Measurements from ENCODE around the gene ZNF598.

Gene ZNF598

GRCh38 chr16:2032285-2033056, 22.9 kb upstream of the ZNF598 start:
- peak overlapping the region in 1 of 2 donors; percentile 53 for H3K4me3 ChIP-seq (replicated peaks in 1 of 2; ENCODE audit: low read depth in 2 of 2, low read length in 2 of 2)
- DNase-seq (ENCODE audit: low read depth in 2 of 2) = no peak
- TF ChIP-seq, protein P1, sequence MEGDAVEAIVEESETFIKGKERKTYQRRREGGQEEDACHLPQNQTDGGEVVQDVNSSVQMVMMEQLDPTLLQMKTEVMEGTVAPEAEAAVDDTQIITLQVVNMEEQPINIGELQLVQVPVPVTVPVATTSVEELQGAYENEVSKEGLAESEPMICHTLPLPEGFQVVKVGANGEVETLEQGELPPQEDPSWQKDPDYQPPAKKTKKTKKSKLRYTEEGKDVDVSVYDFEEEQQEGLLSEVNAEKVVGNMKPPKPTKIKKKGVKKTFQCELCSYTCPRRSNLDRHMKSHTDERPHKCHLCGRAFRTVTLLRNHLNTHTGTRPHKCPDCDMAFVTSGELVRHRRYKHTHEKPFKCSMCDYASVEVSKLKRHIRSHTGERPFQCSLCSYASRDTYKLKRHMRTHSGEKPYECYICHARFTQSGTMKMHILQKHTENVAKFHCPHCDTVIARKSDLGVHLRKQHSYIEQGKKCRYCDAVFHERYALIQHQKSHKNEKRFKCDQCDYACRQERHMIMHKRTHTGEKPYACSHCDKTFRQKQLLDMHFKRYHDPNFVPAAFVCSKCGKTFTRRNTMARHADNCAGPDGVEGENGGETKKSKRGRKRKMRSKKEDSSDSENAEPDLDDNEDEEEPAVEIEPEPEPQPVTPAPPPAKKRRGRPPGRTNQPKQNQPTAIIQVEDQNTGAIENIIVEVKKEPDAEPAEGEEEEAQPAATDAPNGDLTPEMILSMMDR (IDR thresholded peaks at IDR 0.05; ENCODE audit: low read depth, low read length) = no peak

DNA sequence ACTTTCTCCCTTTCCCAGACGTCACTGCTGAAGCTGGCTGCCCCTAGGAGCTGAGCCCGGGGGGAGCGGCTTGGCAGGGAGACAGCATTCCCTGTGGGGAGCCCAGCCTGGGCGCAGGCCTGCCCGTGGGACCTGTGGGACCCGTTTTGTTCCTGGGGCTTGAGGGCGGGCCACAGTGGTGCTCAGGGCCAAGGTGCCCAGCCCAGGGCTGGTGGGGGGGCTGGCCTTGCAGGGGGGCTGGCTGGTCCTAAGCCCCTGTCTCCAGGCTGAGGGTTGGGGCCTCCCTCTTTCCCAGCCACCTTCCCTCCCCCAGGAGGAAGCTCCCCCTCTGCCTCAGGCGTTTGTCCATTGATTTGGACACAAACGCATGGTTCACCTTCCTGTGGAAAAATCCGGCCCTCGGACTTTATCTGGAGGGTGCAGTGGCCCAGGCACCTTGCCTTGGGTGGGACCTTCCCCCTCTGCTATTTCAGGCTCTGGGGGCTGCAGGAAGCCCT, 21.5 kb upstream of the ZNF598 start:
- H3K4me3 ChIP-seq (replicated peaks in 1 of 2; ENCODE audit: low read depth in 2 of 2, low read length in 2 of 2) = no peak overlapping the region
- no peak for DNase-seq (ENCODE audit: low read depth in 2 of 2)
- TF ChIP-seq, protein P1 (IDR thresholded peaks at IDR 0.05; ENCODE audit: low read depth, low read length) = no peak

- TF ChIP-seq, protein P1 (IDR thresholded peaks at IDR 0.05; ENCODE audit: low read depth, low read length) = no peak
- no peak for DNase-seq (ENCODE audit: low read depth in 2 of 2)
- no peak overlapping the region for H3K4me3 ChIP-seq (replicated peaks in 1 of 2; ENCODE audit: low read depth in 2 of 2, low read length in 2 of 2)
Observed at GRCh38 chr16:2030036-2030435, 20.4 kb upstream of the ZNF598 start.

- no peak overlapping the region for H3K4me3 ChIP-seq (replicated peaks in 1 of 2; ENCODE audit: low read depth in 2 of 2, low read length in 2 of 2)
- TF ChIP-seq, protein P1 (IDR thresholded peaks at IDR 0.05; ENCODE audit: low read depth, low read length) = no peak
- DNase-seq (ENCODE audit: low read depth in 2 of 2) = no peak
Observed at GRCh38 chr16:2029350-2029749, 19.7 kb upstream of the ZNF598 start.

DNA sequence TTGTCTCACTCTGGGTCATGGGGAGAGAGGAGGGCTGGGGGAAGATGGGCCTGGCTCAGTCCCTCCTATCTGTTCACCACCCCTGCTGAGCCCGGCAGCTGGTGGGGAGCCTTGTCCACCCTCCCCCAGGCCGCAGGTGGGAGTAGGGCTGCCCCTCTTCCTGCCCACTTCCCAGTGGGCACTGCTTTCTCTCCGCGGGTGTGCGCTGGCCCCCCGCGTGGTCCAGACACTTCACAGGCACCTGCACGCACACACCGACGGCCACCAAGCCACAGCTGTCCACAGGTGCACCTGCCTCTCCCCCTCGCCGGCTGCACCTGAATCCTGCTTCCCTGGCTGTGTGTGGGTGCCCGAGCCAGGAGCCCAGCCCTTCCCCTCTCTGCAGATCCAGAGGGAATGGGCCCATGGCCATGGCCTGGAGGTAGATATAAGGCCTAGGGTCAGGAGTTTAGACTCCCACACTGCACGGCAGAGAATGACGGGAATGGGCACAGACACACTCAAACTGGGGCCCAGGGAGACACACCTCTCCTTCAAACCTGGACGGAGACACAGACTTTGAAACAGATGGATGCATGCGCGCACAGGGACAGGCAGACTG, 19.1 kb upstream of the ZNF598 start:
- TF ChIP-seq, protein P1 (IDR thresholded peaks at IDR 0.05; ENCODE audit: low read depth, low read length) = no peak
- DNase-seq (ENCODE audit: low read depth in 2 of 2) = no peak
- no peak overlapping the region for H3K4me3 ChIP-seq (replicated peaks in 1 of 2; ENCODE audit: low read depth in 2 of 2, low read length in 2 of 2)

DNA sequence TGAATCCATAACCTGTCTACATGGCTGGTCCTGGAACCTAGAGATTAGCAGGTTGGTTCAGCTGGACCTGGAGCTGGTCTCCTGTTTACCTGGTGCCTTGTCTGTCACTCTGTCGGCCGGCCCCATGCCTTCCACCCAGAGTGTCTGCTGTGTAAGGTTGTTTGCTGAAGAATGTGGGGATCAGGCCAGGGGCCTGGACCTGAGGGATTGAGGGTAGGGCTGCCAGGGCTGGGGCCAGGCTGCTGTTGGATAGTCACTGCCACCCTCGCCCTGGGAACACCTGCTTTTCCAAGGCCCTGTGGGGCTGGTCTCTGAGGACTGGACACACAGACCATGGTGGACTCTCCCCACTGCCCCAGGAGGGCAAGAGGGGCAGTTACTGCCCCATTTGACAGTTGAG, 18.5 kb upstream of the ZNF598 start:
- peak overlapping the region in 1 of 2 donors; percentile 67 for H3K4me3 ChIP-seq (replicated peaks in 1 of 2; ENCODE audit: low read depth in 2 of 2, low read length in 2 of 2)
- TF ChIP-seq, protein P1 (IDR thresholded peaks at IDR 0.05; ENCODE audit: low read depth, low read length) = no peak
- DNase-seq (ENCODE audit: low read depth in 2 of 2) = no peak
